Right lobe of liver (tissue), 6 donors: ENCODE results near the gene LOXL1. TPM values are rescaled to one million over a fixed set of nuclear protein-coding genes. Genes with fewer than 3 reads are reported as not detected.

ENCODE experiments used
- ATAC-seq, 4 donors: fragments of 200-7000 bp; cut with Tn5 transposase; one replicate each; pipeline ENCODE4 v1.9.1; 2020; ENCODE audit warnings: mild to moderate bottlenecking in 4 of 4, moderate library complexity in 4 of 4
- DNase-seq, 3 donors: peaks; one replicate each; pipeline ENCODE4 v3.0.0-alpha.2; 2020
- H3K27ac ChIP-seq, 3 donors: fragments of 200-600 bp; one replicate each; pipeline ENCODE4 v1.8.0; 2022
- H3K27me3 ChIP-seq, 2 donors: fragments of 200-600 bp; one replicate each; pipeline ENCODE4 v1.8.0; 2022
- H3K36me3 ChIP-seq, 4 donors: fragments of 200-600 bp; sonication (generic) in 1 of 4; one replicate each; pipeline versions ENCODE4 v1.5.1 to v1.8.0; 2017 to 2022; ENCODE audit warnings: control low read depth in 1 of 4
- H3K4me1 ChIP-seq, 4 donors: fragments of 200-600 bp; sonication (generic) in 1 of 4; one replicate each; pipeline versions ENCODE4 v1.5.1 to v1.8.0; 2017 to 2022; ENCODE audit warnings: control low read depth in 1 of 4
- H3K4me3 ChIP-seq, 3 donors: fragments of 200-600 bp; one replicate each; pipeline ENCODE4 v1.8.0; 2022
- H3K9me3 ChIP-seq, 4 donors: fragments of 200-600 bp; sonication (generic) in 1 of 4; one replicate each; pipeline versions ENCODE4 v1.5.1 to v1.8.0; 2017 to 2022; ENCODE audit warnings: control low read depth in 1 of 4
- CTCF ChIP-seq, 4 donors: fragments of 200-600 bp in 3 of 4; fragments of 450-650 bp in 1 of 4; IDR thresholded peaks; one replicate each; pipeline versions ENCODE4 v1.5.1 to v1.8.0; 2016 to 2022; ENCODE audit warnings: antibody characterized with exemption in 4 of 4, mild to moderate bottlenecking in 2 of 4
- POLR2A ChIP-seq: fragments of 450-650 bp; IDR thresholded peaks from one replicate; pipeline ENCODE4 v1.6.1; 2017; ENCODE audit warnings: antibody characterized with exemption, mild to moderate bottlenecking
- WGBS: methylation state at CpG from one replicate; pipeline ENCODE4 v1.1.6; 2018; ENCODE audit warnings: low coverage, low lambda C conversion rate; ENCODE audit not compliant: insufficient coverage; ENCODE audit errors: missing lambda C conversion rate; 5-methylcytosine and 5-hydroxymethylcytosine counted together
- intact Hi-C, 2 donors: fragments of 100-400 bp; cut with DNase I; formaldehyde crosslinking; loops; one replicate each; pipeline versions ENCODE4 v1.11.2 to v1.14.1; 2022
- total RNA-seq, 6 experiments: library from RNA; depleted of rRNA in 2 of 6; stranded (reverse); fragments of >200 nt in 2 of 6; fragmentation: NEBNext Ultra II Directional in 3 of 6; extraction: Animal tissue kit (Norgen Biotek cat#: 25700) in 3 of 6; gene quantifications; one replicate each; pipeline versions ENCODE4 v1.1.0 to v1.2.4, GENCODE V29; 2016 to 2023
- donor health status: DM: no; HTN: yes; CAD: no.
- donor health status: DM: no; HTN: no; CAD: no.
- donor health status: DM: no; HTN: no; CAD: no.
- donor health status: DM: no; HTN: yes; CAD: no.
- donor health status: DM: no; HTN: yes; CAD: no.

LOXL1 gene
- total RNA-seq, 6 experiments from 2014 or later: 0.29 to 2.3 (median 0.83) TPM

- DNase-seq (peak in 1 of 3 donors; percentile 34), ATAC-seq (no peak)
- Histone ChIP-seq H3K27ac (no peak overlapping the region), H3K9me3 (no peaks in the 10 kb centered on the region), H3K4me1 (no peaks in the 10 kb centered on the region), H3K36me3 (no peaks in the 10 kb centered on the region), H3K4me3 (no peak overlapping the region), H3K27me3 (no peaks in the 10 kb centered on the region)
- intact Hi-C loops: no loop called here
- TF ChIP-seq CTCF (IDR thresholded peaks at IDR 0.05): no peak
- no peak for TF ChIP-seq POLR2A
- 80% methylated on average over 2 of the region's 3 CpGs for WGBS
These were observed 42.1 kb upstream of the LOXL1 start for GRCh38 chr15:73884159-73884558.

- Histone ChIP-seq H3K36me3 (no peaks in the 10 kb centered on the region), H3K9me3 (no peaks in the 10 kb centered on the region), H3K27ac (no peak overlapping the region), H3K27me3 (no peaks in the 10 kb centered on the region), H3K4me3 (no peak overlapping the region), H3K4me1 (no peaks in the 10 kb centered on the region)
- 63% methylated on average over 1 of the region's 9 CpGs for WGBS
- intact Hi-C loops: no loop called here
- TF ChIP-seq CTCF (IDR thresholded peaks at IDR 0.05) (no peak), POLR2A (no peak)
- DNase-seq (peak in 1 of 3 donors; percentile 33), ATAC-seq (no peak)
These were observed 40.1 kb upstream of the LOXL1 start for GRCh38 chr15:73885954-73886700.

GRCh38 chr15:73886717-73887345, 39.4 kb upstream of the LOXL1 start:
- DNase-seq (peak in 1 of 3 donors; percentile 23), ATAC-seq (no peak)
- WGBS: 71% methylated on average over 3 of the region's 5 CpGs
- no peaks in the 10 kb centered on the region for H3K36me3 ChIP-seq
- H3K27ac ChIP-seq: no peak overlapping the region
- intact Hi-C loops: no loop called here
- H3K4me3 ChIP-seq: no peak overlapping the region
- no peaks in the 10 kb centered on the region for H3K9me3 ChIP-seq
- H3K27me3 ChIP-seq: no peaks in the 10 kb centered on the region
- no peaks in the 10 kb centered on the region for H3K4me1 ChIP-seq
- TF ChIP-seq CTCF (IDR thresholded peaks at IDR 0.05): no peak

GRCh38 chr15:73887481-73887880, 38.8 kb upstream of the LOXL1 start:
- ATAC-seq: no peak
- DNase-seq: peak in 1 of 3 donors; percentile 33
- H3K9me3 ChIP-seq: no peaks in the 10 kb centered on the region
- 0% methylated on average over 1 of the region's 7 CpGs for WGBS
- H3K4me3 ChIP-seq: no peak overlapping the region
- intact Hi-C loops: no loop called here
- no peaks in the 10 kb centered on the region for H3K27me3 ChIP-seq
- H3K36me3 ChIP-seq: no peaks in the 10 kb centered on the region
- no peaks in the 10 kb centered on the region for H3K4me1 ChIP-seq
- TF ChIP-seq POLR2A (no peak), CTCF (IDR thresholded peaks at IDR 0.05) (no peak)
- no peak overlapping the region for H3K27ac ChIP-seq
